Mucosa of gallbladder (tissue), 1 donor: ENCODE data around the gene KIF7. TPM values are rescaled to one million over a fixed set of nuclear protein-coding genes. Genes with fewer than 3 reads are reported as not detected.
"Not testable (repeated sequence)": the region's sequence is repeated elsewhere in the genome, so short reads cannot be mapped to it uniquely, and the experiment has no call there.

Experiments used
- DNase-seq: peaks from one replicate; pipeline ENCODE4 v3.0.0-alpha.2; 2020; ENCODE audit warnings: low spot score
- total RNA-seq: library from RNA; stranded (reverse); gene quantifications from one replicate; pipeline ENCODE4 v1.2.1, GENCODE V29; 2021
- donor health status: DM: no; HTN: no; CAD: no.

Gene KIF7
- total RNA-seq, 1 donor from 2014 or later, result 6.1 TPM

- no peak for DNase-seq
Observed at GRCh38 chr15:89623165-89623564, 32.1 kb downstream of the KIF7 start.

- no peak for DNase-seq
Observed at GRCh38 chr15:89621547-89621946, 33.7 kb downstream of the KIF7 start.

GRCh38 chr15:89616228-89616627 lies 39.0 kb downstream of the KIF7 start:
- no peak for DNase-seq

- no peak for DNase-seq
Observed at GRCh38 chr15:89615135-89615534, 40.1 kb downstream of the KIF7 start.

- DNase-seq, result no peak
Observed at GRCh38 chr15:89614164-89614563, 41.1 kb downstream of the KIF7 start.

GRCh38 chr15:89613031-89613430 lies 42.2 kb downstream of the KIF7 start:
- DNase-seq, result no peak

GRCh38 chr15:89611317-89611716 lies 44.0 kb downstream of the KIF7 start:
- DNase-seq, result no peak

- DNase-seq, result no peak
Observed at GRCh38 chr15:89599021-89599420, 56.2 kb downstream of the KIF7 start.

GRCh38 chr15:89593018-89593417 lies 62.2 kb downstream of the KIF7 start:
- no peak for DNase-seq

GRCh38 chr15:89591834-89592233 lies 63.4 kb downstream of the KIF7 start:
- no peak for DNase-seq

- no peak for DNase-seq
Observed at GRCh38 chr15:89587955-89588354, 67.3 kb downstream of the KIF7 start.

GRCh38 chr15:89586651-89587050 lies 68.6 kb downstream of the KIF7 start:
- no peak for DNase-seq

- DNase-seq, result not testable (repeated sequence)
Observed at GRCh38 chr15:89580747-89581146, 74.5 kb downstream of the KIF7 start.

GRCh38 chr15:89578146-89578545 lies 77.1 kb downstream of the KIF7 start:
- no peak for DNase-seq

Other genes with a start within 250 kb of the KIF7 start
- gene RHCG, start 158.9 kb downstream of the KIF7 start, total RNA-seq, result not detected
- gene TICRR, start 80.0 kb downstream of the KIF7 start, total RNA-seq, result 0.37 TPM
- gene PLIN1, start 23.9 kb upstream of the KIF7 start, total RNA-seq, result 0.89 TPM
- 13.7 TPM for gene PEX11A, start 35.3 kb upstream of the KIF7 start, total RNA-seq
- gene WDR93, start 35.3 kb upstream of the KIF7 start, total RNA-seq, result 0.49 TPM
- gene MESP1, start 95.8 kb upstream of the KIF7 start, total RNA-seq, result 4.6 TPM
- 0.75 TPM for gene MESP2, start 120.9 kb upstream of the KIF7 start, total RNA-seq
- gene ANPEP, start 159.4 kb upstream of the KIF7 start, total RNA-seq, result 1,600 TPM
- gene AP3S2, start 238.5 kb upstream of the KIF7 start, total RNA-seq, result 24.9 TPM